MM.1S (cell line): ENCODE data around the gene FAM131C.

ENCODE experiments used
- DNase-seq: peaks from one replicate; pipeline ENCODE4 v3.0.0-alpha.2; 2015
- H2AFZ ChIP-seq: fragments of 300-600 bp; sonication (generic); 2 replicates; pipeline ENCODE4 v1.6.0; 2016; ENCODE audit warnings: antibody characterized with exemption, low read length
- H3F3A ChIP-seq: fragments of 300-600 bp; sonication (generic); 2 replicates; pipeline ENCODE4 v1.6.1; 2016; ENCODE audit warnings: mild to moderate bottlenecking, antibody characterized with exemption, low read length, moderate library complexity, mixed read lengths; ENCODE audit not compliant: insufficient read depth
- H3K27ac ChIP-seq: fragments of 300-600 bp; sonication (generic); 2 replicates; pipeline ENCODE4 v1.5.1; 2016; ENCODE audit warnings: mild to moderate bottlenecking, low read length
- H3K27me3 ChIP-seq: fragments of 300-600 bp; sonication (generic); replicated peaks from 2 replicates; pipeline ENCODE4 v1.6.0; 2016; ENCODE audit warnings: low read length; ENCODE audit not compliant: insufficient read depth
- H3K36me3 ChIP-seq: fragments of 300-600 bp; sonication (generic); replicated peaks from 2 replicates; pipeline ENCODE4 v1.6.1; 2016; ENCODE audit warnings: mild to moderate bottlenecking, low read length, mixed read lengths; ENCODE audit not compliant: insufficient read depth
- H3K4me1 ChIP-seq: fragments of 300-600 bp; sonication (generic); 2 replicates; pipeline ENCODE4 v1.6.1; 2016; ENCODE audit warnings: low read length, mixed read lengths
- H3K4me2 ChIP-seq: fragments of 300-600 bp; sonication (generic); 2 replicates; pipeline ENCODE4 v1.6.0; 2016; ENCODE audit warnings: low read depth, low read length
- H3K4me3 ChIP-seq: fragments of 300-600 bp; sonication (generic); 2 replicates; pipeline ENCODE4 v1.5.1; 2016; ENCODE audit warnings: low read length, mixed read lengths
- H3K79me2 ChIP-seq: fragments of 300-600 bp; sonication (generic); 2 replicates; pipeline ENCODE4 v1.6.1; 2016; ENCODE audit warnings: mixed run types, low read length, mixed read lengths
- H3K9ac ChIP-seq: fragments of 300-600 bp; sonication (generic); 2 replicates; pipeline ENCODE4 v1.6.1; 2016; ENCODE audit warnings: low read length, mixed read lengths
- H3K9me2 ChIP-seq: fragments of 300-600 bp; sonication (generic); replicated peaks from 2 replicates; pipeline ENCODE4 v1.6.1; 2016; ENCODE audit warnings: mild to moderate bottlenecking, low read length, mixed read lengths; ENCODE audit not compliant: insufficient read depth
- H3K9me3 ChIP-seq: fragments of 300-600 bp; sonication (generic); replicated peaks from 2 replicates; pipeline ENCODE4 v1.6.1; 2016; ENCODE audit warnings: mild to moderate bottlenecking, low read length, mixed read lengths; ENCODE audit not compliant: insufficient read depth
- H4K20me1 ChIP-seq: fragments of 300-600 bp; sonication (generic); 2 replicates; pipeline ENCODE4 v1.6.1; 2016; ENCODE audit warnings: mild to moderate bottlenecking, low read length, moderate library complexity, mixed read lengths; ENCODE audit not compliant: insufficient read depth
- EZH2 ChIP-seq: fragments of 300-600 bp; sonication (generic); optimal IDR thresholded peaks from 2 replicates; pipeline ENCODE3; 2017; ENCODE audit warnings: low read depth, mild to moderate bottlenecking, antibody characterized with exemption, low read length, mixed read lengths
- EZH2phosphoT487 ChIP-seq: fragments of 300-600 bp; sonication (generic); IDR thresholded peaks from 2 replicates; pipeline ENCODE4 v1.6.1; 2018; ENCODE audit warnings: antibody characterized with exemption, low read length
- TF ChIP-seq, protein P1 (sequence below): fragments of 300-600 bp; sonication (generic); IDR thresholded peaks from 2 replicates; pipeline ENCODE4 v1.5.1; 2016; ENCODE audit warnings: antibody characterized with exemption, low read length, mixed read lengths

Gene FAM131C

DNA sequence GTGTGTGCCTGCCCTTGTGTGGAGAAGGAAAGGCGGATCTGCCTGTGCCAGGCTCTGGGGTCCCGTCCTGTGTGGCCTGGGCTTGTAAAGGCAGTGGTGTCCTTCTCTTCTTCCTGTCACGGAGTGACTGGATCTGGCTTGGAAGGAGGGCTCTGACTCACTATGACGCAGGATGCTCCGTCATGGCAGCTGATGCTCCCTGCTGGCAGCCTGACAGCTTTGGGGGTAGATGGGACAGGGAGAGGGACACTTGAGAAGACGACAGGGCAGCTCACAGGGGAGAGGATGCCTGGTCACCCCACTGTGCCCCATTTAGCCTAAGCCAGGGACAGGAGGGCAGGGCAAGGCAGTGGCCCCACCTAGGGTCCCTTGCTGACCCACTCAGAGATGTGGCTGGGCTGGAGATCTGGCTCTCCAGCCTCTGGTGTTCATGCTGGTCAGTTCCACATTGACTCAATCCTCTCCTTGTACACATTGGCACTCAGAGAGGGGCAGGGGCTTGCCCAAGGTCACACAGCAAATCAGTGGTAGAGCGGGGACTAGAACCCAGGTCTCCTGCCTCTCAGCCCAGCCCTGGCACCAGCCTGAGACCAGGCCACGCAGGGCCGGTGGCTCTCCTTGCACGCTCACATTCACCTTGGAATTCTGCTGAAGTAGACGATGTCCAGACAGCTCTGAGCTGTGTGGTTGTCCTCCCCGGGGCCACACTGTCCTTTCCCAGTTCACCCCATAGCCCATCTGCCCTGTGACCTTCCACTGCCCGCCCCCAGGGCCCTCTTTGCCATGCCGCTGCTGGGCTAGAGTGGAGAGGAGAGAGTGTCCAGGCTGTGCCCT, 2.8 kb upstream of the FAM131C start:
- no peaks in the 10 kb centered on the region for H3K9me2 ChIP-seq
- H3K4me3 ChIP-seq, result no peak overlapping the region
- no peak overlapping the region for H3K9ac ChIP-seq
- H3K27me3 ChIP-seq, result peaks cover 4% of the 10 kb centered on the region
- TF ChIP-seq EZH2phosphoT487 (no peak), EZH2 (no peak)
- TF ChIP-seq, protein P1, sequence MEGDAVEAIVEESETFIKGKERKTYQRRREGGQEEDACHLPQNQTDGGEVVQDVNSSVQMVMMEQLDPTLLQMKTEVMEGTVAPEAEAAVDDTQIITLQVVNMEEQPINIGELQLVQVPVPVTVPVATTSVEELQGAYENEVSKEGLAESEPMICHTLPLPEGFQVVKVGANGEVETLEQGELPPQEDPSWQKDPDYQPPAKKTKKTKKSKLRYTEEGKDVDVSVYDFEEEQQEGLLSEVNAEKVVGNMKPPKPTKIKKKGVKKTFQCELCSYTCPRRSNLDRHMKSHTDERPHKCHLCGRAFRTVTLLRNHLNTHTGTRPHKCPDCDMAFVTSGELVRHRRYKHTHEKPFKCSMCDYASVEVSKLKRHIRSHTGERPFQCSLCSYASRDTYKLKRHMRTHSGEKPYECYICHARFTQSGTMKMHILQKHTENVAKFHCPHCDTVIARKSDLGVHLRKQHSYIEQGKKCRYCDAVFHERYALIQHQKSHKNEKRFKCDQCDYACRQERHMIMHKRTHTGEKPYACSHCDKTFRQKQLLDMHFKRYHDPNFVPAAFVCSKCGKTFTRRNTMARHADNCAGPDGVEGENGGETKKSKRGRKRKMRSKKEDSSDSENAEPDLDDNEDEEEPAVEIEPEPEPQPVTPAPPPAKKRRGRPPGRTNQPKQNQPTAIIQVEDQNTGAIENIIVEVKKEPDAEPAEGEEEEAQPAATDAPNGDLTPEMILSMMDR, result no peak
- no peak overlapping the region for H2AFZ ChIP-seq
- H3K9me3 ChIP-seq, result no peaks in the 10 kb centered on the region
- H3K27ac ChIP-seq, result no peak overlapping the region
- no peaks in the 10 kb centered on the region for H4K20me1 ChIP-seq
- H3F3A ChIP-seq, result peaks cover 8% of the 10 kb centered on the region; the same call in 1 of the 2 replicates
- DNase-seq, result no peak
- H3K4me1 ChIP-seq, result peaks cover 6% of the 10 kb centered on the region
- no peaks in the 10 kb centered on the region for H3K36me3 ChIP-seq
- H3K79me2 ChIP-seq, result no peaks in the 10 kb centered on the region
- no peak overlapping the region for H3K4me2 ChIP-seq

DNA sequence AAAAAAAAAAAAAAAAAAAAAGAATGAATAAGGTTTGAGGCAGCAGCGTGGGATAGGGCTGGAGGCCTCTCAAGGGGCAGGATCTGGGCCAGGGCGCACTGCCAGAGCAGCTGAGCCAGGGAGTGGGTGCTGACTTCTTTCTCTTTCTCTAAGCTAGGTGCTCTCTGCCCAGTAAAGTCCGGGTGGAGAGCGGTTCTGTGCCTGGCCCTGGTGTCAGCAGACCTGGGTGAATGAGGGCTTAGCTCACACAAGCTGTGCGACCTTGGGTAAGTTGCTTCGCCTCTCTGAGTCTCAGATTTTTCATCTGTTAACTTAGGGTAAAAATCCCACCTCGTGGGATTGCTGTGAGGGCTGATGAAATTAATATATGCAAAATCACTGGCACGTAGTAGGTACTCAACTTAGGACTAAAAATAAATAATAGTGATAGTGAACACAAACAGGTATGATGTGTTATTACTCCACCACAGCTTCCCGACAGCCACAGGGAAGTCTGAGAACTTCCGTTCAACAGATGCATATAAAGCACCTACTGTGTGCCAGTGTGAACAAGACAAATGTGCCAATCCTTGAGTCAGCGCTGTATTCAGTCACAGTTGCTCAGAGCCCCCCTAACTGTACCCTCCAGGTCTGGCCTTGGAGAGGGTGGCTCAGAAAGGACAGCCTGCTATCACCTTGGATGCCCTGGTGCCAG, 2.0 kb upstream of the FAM131C start:
- Histone ChIP-seq H3K4me2 (no peak overlapping the region), H3K36me3 (no peaks in the 10 kb centered on the region), H3K27ac (no peak overlapping the region), H3K79me2 (no peaks in the 10 kb centered on the region), H3K27me3 (peaks cover 4% of the 10 kb centered on the region), H3K9ac (no peak overlapping the region), H3K4me1 (peaks cover 6% of the 10 kb centered on the region), H4K20me1 (no peaks in the 10 kb centered on the region), H3K4me3 (no peak overlapping the region), H3F3A (peaks cover 8% of the 10 kb centered on the region; the same call in 1 of the 2 replicates), H2AFZ (no peak overlapping the region), H3K9me2 (no peaks in the 10 kb centered on the region), H3K9me3 (no peaks in the 10 kb centered on the region)
- no peak for DNase-seq
- TF ChIP-seq, protein P1, result no peak
- TF ChIP-seq EZH2phosphoT487, result no peak
- no peak for TF ChIP-seq EZH2

DNA sequence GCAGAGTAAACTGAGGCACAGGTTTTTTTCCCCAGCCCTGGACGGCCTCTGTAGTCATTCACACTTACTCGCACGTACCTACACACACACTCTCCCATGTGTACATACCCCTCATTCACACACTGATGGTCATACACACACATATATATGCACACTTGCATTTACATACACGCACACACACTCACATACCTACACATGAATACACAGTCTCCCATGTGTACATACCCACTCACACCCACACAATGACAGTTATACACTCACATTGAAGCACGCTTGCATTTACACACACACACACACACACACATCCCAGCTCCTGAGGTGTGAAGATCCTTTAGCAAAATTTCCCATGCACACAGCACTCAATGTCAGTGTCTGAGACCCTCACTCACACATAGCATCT, 766 bp upstream of the FAM131C start:
- Histone ChIP-seq H3K79me2 (no peaks in the 10 kb centered on the region), H3K4me1 (peaks cover 6% of the 10 kb centered on the region), H3K27me3 (peaks cover 4% of the 10 kb centered on the region), H3K4me3 (peak overlapping the region; percentile 64), H2AFZ (peak overlapping the region; percentile 89), H3K9me3 (no peaks in the 10 kb centered on the region), H3K4me2 (peak overlapping the region; percentile 91), H4K20me1 (no peaks in the 10 kb centered on the region), H3K27ac (peak overlapping the region; percentile 74; the same call in 1 of the 2 replicates), H3K9ac (peak overlapping the region; percentile 55; the same call in 1 of the 2 replicates), H3K36me3 (no peaks in the 10 kb centered on the region), H3K9me2 (no peaks in the 10 kb centered on the region), H3F3A (peaks cover 8% of the 10 kb centered on the region; the same call in 1 of the 2 replicates)
- no peak for DNase-seq
- TF ChIP-seq, protein P1, result no peak
- no peak for TF ChIP-seq EZH2
- no peak for TF ChIP-seq EZH2phosphoT487
